K562 (cell line): ENCODE results near the gene RPTOR. TPM values are rescaled to one million over a fixed set of nuclear protein-coding genes. Genes with fewer than 3 reads are reported as not detected.

ENCODE experiments used
- MGA ChIP-seq: fragments of 450-650 bp; IDR thresholded peaks from 2 replicates; pipeline ENCODE4 v1.6.1; 2016; ENCODE audit warnings: mild to moderate bottlenecking, moderate library complexity
- RUNX1 ChIP-seq: sonication (generic); IDR thresholded peaks from 2 replicates; pipeline ENCODE4 v1.6.1; 2016; ENCODE audit warnings: antibody characterized with exemption, low read depth
- ZFP30 ChIP-seq: fragments of 250-450 bp; sonication (Bioruptor Pico); IDR thresholded peaks from 2 replicates; pipeline ENCODE4 v1.8.0; 2022; ENCODE audit warnings: moderate library complexity, mild to moderate bottlenecking, inconsistent platforms, borderline replicate concordance
- ZNF316 ChIP-seq: fragments of 450-650 bp; IDR thresholded peaks from 2 replicates; pipeline ENCODE4 v1.6.1; 2016
- polyA plus RNA-seq, 8 experiments: library from polyadenylated mRNA; depleted of rRNA in 4 of 8; stranded (reverse) in 5 of 8; unstranded in 3 of 8; fragments of >200 nt; fragmentation: Nextera tagmentation in 2 of 8; fragmentation: Illumina TruSeq in 1 of 8; extraction: Ambion mirVana in 2 of 8; extraction: Trizol in 1 of 8; gene quantifications; 2 replicates each; pipeline versions ENCODE4 v1.2.1 to v1.2.3, GENCODE V29; 2011 to 2014; ENCODE audit warnings: inconsistent platforms in 1 of 8, missing spikeins in 1 of 8
- total RNA-seq, 7 experiments: library from RNA; depleted of rRNA in 6 of 7; stranded (reverse); fragments of >200 nt in 6 of 7; fragmentation: Illumina TruSeq in 2 of 7; extraction: Trizol in 2 of 7; gene quantifications; 2 replicates each; pipeline versions ENCODE4 v1.2.1 to v1.2.3, GENCODE V29; 2011 to 2021; ENCODE audit warnings: low replicate concordance in 1 of 7
- TF ChIP-seq, protein P1 (sequence below): fragments of 450-650 bp; formaldehyde crosslinking; IDR thresholded peaks from 2 replicates; pipeline ENCODE4 v1.4.0; 2022; ENCODE audit warnings: missing genetic modification characterization

Gene RPTOR
- total and polyA plus RNA-seq, 9 of the 15 experiments (the other 6 are each of a cell fraction or from before 2014, with no cell fraction given) = 0.24 to 54.1 (median 10.2) TPM

GRCh38 chr17:80544655-80545498 is at the start of gene RPTOR (continued):
- TF ChIP-seq, protein P1, sequence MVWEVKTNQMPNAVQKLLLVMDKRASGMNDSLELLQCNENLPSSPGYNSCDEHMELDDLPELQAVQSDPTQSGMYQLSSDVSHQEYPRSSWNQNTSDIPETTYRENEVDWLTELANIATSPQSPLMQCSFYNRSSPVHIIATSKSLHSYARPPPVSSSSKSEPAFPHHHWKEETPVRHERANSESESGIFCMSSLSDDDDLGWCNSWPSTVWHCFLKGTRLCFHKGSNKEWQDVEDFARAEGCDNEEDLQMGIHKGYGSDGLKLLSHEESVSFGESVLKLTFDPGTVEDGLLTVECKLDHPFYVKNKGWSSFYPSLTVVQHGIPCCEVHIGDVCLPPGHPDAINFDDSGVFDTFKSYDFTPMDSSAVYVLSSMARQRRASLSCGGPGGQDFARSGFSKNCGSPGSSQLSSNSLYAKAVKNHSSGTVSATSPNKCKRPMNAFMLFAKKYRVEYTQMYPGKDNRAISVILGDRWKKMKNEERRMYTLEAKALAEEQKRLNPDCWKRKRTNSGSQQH = peak; percentile 52; the same call in 1 of the 2 replicates
- no peak for TF ChIP-seq ZFP30
- no peak for TF ChIP-seq ZNF316
- TF ChIP-seq RUNX1 = no peak
- peak; percentile 88 for TF ChIP-seq MGA
